HG02571 (cell line): ENCODE results near the gene UBASH3B.
"Not testable (repeated sequence)": the region's sequence is repeated elsewhere in the genome, so short reads cannot be mapped to it uniquely, and the experiment has no call there.

Source experiments
- ATAC-seq: cut with Tn5 transposase; IDR thresholded peaks from one replicate; pipeline ENCODE4 v1.9.1; 2021; ENCODE audit warnings: mild to moderate bottlenecking, moderate library complexity; ENCODE audit not compliant: unreplicated experiment

UBASH3B gene, protein sequence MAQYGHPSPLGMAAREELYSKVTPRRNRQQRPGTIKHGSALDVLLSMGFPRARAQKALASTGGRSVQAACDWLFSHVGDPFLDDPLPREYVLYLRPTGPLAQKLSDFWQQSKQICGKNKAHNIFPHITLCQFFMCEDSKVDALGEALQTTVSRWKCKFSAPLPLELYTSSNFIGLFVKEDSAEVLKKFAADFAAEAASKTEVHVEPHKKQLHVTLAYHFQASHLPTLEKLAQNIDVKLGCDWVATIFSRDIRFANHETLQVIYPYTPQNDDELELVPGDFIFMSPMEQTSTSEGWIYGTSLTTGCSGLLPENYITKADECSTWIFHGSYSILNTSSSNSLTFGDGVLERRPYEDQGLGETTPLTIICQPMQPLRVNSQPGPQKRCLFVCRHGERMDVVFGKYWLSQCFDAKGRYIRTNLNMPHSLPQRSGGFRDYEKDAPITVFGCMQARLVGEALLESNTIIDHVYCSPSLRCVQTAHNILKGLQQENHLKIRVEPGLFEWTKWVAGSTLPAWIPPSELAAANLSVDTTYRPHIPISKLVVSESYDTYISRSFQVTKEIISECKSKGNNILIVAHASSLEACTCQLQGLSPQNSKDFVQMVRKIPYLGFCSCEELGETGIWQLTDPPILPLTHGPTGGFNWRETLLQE

GRCh38 chr11:122655527-122656072, at the start of gene UBASH3B:
TSS of gene UBASH3B (plus strand) at chr11:122655722. CDS start at chr11:122656050, 328 bp downstream.
- ATAC-seq = peak; percentile 77

- not testable (repeated sequence) for ATAC-seq
These were observed 48.4 kb upstream of the UBASH3B start for GRCh38 chr11:122607162-122607561.

DNA sequence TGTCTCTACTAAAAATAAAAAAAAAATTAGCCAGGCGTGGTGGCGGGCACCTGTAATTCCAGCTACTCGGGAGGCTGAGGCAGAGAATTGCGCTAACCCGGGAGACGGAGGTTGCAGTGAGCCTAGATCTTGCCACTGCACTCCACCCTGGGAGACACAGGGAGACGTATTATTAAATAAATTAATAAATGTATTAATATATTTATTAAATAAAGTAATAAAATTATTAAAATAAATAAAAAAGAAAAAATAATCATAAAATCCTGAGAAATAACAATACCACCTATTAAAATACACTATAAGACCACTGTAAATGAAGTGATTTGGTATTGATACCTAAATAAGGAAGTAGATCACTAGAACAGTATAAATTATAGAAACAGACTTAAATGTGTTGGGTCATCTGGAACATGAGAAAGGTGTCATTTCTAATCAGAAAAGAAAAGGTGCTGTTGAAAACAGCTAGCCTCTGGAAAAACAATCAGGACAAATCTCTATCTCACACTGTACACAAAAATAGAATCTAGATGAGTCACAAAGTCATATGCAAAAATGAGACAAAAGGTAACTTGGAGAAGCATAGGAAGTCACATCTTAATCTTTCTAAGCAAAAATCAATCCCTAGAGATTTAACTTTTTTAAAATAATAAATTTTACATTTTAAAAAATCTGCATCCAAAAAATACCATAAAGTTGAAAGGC, 43.2 kb upstream of the UBASH3B start:
- ATAC-seq = no peak

DNA sequence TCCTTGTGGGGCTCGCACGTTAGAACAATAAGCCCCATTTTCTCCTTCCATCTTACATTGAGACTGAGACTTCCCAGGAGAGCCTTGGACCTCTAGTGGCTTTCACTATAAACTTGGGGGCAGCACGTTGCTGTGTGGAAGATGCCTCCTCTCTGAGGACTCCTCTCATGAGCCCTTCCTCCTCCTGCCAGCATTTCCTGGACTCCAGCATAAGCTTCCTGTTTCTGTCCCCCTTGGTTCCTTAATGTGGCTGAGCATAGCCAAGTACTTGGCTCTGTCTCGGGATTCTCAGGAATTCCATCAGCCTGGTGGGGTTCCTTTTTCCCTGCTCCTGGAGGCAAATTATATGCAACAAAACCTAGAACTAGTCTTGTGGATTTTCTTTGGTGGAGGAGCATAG, 38.8 kb upstream of the UBASH3B start:
- ATAC-seq = no peak

GRCh38 chr11:122617297-122617696, 38.2 kb upstream of the UBASH3B start:
- no peak for ATAC-seq

- no peak for ATAC-seq
These were observed 37.6 kb upstream of the UBASH3B start for GRCh38 chr11:122617926-122618325.

- no peak for ATAC-seq
These were observed 36.6 kb upstream of the UBASH3B start for GRCh38 chr11:122618927-122619326.

DNA sequence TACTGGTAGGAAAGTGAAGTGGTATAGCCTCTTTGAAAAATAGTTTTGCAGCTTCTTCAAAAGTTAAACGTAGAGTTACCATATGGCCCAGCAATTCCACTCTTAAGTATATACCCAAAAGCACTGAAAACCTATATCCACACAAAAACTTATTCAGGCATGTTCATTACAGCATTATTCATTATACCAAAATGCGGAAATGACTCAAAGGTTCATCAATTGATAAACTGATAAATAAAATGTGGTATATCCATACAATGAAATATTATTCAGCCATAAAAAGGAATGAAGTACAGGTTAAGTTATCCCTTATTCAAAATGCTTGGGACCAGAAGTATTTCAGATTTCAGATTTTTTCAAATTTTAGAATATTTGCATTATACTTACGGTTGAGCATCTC, 35.8 kb upstream of the UBASH3B start:
- ATAC-seq = no peak

DNA sequence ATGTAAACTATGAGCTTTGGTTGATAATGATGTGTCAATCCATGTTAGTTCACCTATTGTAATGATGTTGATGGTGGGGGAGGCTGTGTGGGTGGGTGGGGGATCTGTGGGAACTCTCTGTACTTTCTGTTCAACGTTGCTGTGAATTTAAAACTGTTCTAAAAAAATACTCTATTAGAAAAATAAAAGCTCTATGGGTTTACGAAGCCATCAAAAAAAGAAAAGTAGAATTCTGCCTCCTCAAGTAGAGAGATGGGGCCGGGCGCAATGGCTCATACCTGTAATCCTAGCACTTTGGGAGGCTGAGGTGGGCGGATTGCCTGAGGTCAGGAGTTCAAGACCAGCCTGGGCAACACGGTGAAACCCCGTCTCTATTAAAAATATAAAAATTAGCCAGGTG, 30.0 kb upstream of the UBASH3B start:
- ATAC-seq = not testable (repeated sequence)

DNA sequence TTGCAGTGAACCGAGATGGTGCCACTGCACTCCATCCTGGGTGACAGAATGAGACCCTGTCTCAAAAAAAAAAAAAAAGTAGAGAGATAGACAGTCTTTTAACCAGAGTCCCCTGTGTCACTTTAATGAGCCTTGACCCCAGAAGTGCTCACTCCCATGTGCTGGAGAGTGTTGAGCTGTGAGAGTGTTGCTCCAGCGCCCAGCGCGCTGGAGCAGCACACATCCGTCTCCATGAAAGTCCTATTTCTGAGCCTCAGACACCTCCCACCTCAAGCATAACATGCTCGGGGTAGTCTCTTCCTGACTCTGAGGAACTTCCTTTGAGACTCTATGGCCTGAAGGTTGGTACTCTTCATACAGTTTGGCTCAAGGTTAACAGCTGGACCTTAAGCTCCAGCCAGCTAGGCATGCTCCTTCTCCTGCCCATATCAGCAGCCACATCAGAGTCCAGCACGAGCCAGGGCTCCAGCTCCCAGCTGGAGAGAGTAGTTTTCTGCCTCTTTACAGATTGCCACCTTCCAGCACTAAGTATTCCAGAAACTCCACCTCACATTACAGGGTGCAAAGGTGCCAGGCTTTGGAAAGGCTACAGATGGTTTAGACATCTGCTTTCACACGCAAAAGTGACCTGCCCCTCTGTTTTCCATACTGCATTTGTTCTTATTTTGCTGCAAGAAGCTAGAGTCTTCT, 29.4 kb upstream of the UBASH3B start:
- ATAC-seq = no peak

GRCh38 chr11:122627745-122628144, 27.8 kb upstream of the UBASH3B start:
- ATAC-seq = no peak

- no peak for ATAC-seq
These were observed 26.5 kb upstream of the UBASH3B start for GRCh38 chr11:122628810-122629555.

- no peak for ATAC-seq
These were observed 23.2 kb upstream of the UBASH3B start for GRCh38 chr11:122632181-122632824.

GRCh38 chr11:122633219-122633829, 22.2 kb upstream of the UBASH3B start:
- ATAC-seq = no peak

- ATAC-seq = no peak
These were observed 21.0 kb upstream of the UBASH3B start for GRCh38 chr11:122634501-122634900.

DNA sequence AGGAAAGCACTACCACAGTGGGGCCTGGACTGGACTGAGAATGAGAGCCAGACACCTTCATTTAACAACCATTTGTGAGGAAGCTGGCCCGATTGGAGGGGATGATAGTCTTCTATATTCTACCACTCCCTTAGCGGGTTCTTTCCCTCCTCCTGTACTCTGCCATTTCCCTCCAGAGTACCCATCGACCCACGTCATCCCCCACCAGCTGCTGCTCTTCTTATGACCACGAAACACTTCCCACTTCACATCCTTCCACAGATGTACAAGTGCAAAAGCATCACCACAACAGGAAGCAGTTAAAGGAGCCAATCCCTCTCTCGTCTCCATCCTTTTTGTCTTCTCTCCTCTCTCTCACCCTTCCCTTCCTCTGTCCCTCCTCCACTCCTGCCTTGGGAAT, 18.0 kb upstream of the UBASH3B start:
- ATAC-seq = no peak

DNA sequence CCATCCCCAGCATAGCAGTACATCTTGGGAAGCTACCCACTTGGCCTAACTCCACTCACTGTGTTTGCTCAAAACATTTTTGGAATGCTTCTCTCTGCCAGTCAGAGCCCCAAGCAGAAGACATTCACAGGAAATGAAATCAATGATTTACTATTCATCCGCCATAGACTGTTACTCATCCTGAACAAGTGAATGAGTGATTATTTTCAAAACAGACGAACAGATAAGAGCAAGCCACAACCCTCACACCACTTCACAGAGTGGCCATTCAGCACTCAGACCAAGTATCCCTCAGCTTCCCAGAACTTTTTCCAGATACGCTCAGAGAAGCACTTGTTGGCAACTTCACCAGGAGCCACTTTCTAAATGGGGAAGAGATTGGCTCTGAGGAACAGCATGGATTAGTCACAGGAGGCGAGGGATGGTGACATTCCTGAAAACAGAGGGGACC, 13.0 kb upstream of the UBASH3B start:
- ATAC-seq = no peak

GRCh38 chr11:122642971-122643370, 12.6 kb upstream of the UBASH3B start:
- ATAC-seq = no peak

DNA sequence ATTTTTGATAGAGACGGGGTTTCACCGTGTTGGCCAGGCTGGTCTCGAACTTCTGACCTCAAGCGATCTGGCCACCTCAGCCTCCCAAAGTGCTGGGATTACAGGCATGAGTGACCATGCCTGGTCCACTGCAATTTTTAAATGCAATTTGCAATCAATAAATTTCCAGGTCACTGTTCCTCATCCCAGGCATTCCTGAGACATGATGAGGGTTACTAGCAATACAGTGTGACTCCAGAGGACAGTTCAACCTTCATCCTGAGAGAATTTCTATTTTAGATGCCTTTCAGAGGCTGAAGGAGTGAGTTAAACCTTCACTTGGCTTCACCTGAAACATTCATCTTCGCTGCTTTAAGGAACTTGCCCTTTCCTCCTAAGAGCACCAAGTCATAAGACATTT, 9.7 kb upstream of the UBASH3B start:
- ATAC-seq = no peak
